HG03159 (cell line): ENCODE data around the gene ODF2.
"Not testable (repeated sequence)": the region's sequence is repeated elsewhere in the genome, so short reads cannot be mapped to it uniquely, and the experiment has no call there.

ENCODE experiments used
- ATAC-seq: cut with Tn5 transposase; IDR thresholded peaks from one replicate; pipeline ENCODE4 v1.9.1; 2021; ENCODE audit warnings: mild to moderate bottlenecking, moderate library complexity; ENCODE audit not compliant: unreplicated experiment

Gene ODF2

DNA sequence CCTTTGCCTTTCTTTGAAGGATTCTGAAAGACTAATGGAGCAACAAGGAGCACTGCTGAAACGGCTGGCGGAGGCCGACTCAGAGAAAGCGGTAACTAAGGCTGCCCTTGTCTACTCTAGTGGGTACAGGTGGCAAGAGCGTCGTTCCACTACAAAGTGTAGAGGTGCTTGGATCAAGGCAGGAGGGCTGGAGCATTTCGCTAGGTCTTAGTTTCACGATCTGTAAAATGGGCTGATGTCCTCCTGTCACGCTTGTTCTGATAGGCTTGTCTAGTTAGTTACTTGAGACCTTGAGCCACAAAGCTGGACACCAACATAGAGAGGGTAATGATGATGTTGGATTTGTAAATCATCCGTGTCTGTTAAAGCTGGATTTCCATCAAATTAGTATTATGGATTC is 25.8 kb downstream of the ODF2 start:
- ATAC-seq = no peak

- no peak for ATAC-seq
These were observed 26.4 kb downstream of the ODF2 start for GRCh38 chr9:128482186-128482585.

DNA sequence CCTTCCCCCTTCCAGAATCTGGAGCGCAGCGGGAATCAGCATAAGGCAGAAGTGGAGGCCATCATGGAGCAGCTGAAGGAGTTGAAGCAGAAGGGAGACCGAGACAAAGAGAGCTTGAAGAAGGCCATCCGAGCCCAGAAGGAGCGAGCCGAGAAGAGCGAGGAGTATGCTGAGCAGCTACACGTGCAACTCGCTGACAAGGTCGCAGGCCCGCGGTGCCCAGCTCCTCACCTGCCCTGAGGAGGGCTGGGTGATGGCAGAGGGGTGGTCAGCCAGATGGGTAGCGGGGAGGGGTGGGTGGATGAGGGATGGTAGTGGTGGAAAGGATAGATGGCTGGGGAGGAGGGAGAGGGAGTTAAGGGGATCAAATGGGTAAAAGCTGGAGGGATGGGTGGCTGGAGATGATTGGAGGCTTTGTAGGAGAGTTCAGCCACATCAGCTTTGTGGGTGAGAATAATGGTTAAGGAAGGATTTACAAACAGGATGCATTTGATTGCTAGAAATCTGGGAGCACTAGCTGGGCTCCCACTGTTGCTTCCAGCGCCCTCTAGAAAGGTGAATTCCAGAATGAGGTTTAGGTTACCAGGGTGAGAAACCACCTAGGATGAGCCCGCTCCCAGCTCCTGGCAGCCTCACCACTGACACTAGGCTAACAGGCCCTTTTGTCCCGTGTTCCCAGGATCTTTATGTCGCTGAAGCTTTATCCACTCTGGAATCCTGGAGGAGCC is 29.0 kb downstream of the ODF2 start:
- ATAC-seq = no peak

DNA sequence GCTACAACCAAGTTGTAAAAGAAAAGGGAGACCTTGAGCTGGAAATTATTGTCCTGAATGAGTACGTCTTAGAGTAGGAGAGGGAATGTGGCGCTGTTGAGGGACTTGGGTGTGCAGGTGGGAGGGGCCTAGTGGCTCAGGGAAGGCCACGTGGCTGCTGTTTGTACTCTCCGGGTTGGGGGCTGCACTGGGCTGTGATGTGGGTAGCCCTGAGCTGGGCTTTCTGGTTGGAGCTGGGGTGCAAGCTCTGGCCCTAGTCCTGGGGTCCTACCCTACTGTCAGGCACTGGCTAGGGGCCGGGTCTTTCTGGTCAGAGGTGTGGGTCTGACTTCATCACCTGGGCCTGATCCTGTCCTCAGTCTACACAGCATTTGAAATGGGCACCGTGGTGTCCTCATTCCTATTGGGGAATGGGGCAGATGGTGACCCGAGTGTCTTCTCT is 29.6 kb downstream of the ODF2 start:
- ATAC-seq = no peak

DNA sequence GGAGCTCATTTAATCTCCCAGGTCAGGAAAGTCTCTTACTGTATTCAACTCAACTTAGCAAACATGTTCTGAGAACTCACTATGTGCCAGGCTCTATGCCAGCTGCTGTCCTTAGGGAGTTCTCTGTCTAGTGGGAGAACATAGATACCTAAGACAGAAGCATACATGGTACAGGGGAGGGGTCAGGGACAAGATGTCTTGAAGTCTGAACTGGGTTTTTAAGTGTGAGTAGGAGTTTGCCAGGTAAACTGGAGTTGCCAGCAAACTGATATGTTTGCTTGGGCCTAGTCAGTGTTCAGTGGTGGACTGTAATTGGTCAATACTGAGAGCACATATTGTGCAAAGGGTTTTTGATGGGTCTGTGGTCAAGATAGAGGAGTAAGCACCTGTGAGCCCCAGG is 30.4 kb downstream of the ODF2 start:
- ATAC-seq = no peak

- ATAC-seq = no peak
These were observed 37.6 kb downstream of the ODF2 start for GRCh38 chr9:128493424-128493823.

- no peak for ATAC-seq
These were observed 38.4 kb downstream of the ODF2 start for GRCh38 chr9:128494108-128494745.

GRCh38 chr9:128494746-128495129 is 38.9 kb downstream of the ODF2 start:
- no peak for ATAC-seq

DNA sequence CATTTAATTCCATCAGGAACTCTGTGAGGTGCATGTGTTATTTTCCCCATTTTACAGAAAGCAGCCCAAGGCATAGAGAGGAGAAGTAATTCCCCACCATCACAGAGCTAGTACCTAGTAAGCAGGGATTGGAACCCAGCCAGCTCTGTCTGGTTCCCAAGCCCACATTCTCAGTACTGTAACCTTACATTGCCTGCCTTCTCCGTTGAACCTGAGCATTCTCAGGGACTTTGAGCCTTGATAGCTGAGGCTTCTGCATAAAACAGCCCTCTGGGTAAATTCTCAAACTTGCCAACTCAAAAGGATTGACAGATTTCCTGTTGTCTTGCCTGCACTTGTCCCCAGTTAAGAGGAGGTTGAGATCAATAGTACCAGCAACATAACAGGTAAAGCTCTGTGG is 39.5 kb downstream of the ODF2 start:
- no peak for ATAC-seq

DNA sequence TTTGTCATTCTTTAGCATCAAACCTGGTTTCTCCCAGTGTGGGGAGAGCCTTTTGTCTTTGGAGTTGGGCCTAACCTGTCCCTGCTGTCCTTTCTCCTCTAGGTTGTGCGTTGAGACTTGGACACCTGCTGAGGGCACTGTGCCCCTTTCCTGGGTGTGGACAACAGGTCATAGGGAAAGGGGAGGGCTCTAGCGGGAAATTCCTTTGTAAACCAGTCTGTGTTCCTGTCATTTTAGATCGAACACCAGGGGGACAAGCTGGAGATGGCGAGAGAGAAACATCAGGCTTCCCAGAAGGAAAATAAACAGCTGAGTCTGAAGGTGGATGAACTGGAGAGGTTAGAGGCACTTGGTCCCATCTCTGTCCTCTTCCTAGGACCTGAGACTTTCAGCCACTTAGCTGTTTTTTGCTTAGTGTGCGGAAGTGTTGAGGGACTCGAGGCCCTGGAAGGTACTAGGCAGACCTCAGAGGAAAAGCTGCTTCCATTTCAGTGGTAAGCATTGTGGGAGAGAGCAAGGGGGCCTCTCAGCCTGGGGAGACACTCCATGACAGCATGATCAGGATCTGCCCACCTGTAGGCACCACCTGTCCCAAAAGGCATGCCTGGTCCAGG is 40.1 kb downstream of the ODF2 start:
- no peak for ATAC-seq

GRCh38 chr9:128497824-128498610 is 42.2 kb downstream of the ODF2 start:
- no peak for ATAC-seq

- ATAC-seq = no peak
These were observed 43.1 kb downstream of the ODF2 start for GRCh38 chr9:128498911-128499310.

GRCh38 chr9:128499920-128500319 is 44.1 kb downstream of the ODF2 start:
- no peak for ATAC-seq

DNA sequence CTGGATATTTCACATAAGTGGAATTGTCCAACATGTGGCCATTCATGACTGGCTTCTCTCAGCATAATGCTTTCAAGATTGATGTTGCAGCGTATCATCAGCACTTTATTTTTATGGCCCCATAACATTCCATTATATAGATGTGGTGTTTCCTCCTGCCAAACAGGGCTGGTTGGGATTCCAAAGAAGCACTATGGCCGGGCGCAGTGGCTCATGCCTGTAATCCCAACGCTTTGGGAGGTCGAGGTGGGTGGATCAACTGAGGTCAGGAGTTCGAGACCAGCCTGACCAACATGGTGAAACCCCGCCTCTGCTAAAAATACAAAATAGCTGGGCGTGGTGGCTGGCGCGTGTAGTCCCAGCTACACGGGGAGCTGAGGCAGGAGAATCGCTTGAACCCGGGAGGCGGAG is 47.6 kb downstream of the ODF2 start:
- not testable (repeated sequence) for ATAC-seq

DNA sequence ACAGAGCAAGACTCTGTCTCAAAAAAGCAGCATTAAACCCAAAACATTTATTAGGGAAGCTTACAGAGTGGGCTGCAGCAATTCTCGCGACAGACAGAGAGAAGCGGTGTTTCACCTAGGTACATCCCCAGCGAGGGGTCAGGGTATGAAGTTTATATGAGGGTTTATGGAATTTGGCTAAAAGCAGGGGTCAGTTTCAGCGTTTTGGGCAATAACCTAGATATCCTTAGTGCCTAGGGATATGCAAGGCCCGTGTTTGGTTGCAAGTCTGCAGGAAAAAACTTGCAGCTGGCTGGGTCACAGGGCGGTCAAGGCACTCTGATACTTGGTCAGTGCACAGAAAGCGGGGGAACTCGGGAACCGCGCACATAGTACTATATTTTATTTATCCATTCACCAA is 48.1 kb downstream of the ODF2 start:
- ATAC-seq = no peak

- peak; percentile 91 for ATAC-seq
These were observed 48.9 kb downstream of the ODF2 start, which contains the start of gene GLE1 for GRCh38 chr9:128504485-128505413. Gene GLE1, plus strand, starts transcription at chr9:128504719. Its CDS starts 87 bp downstream, at chr9:128504806.

GRCh38 chr9:128505414-128505765 is 49.6 kb downstream of the ODF2 start:
- ATAC-seq = no peak

- not testable (repeated sequence) for ATAC-seq
These were observed 50.1 kb downstream of the ODF2 start for GRCh38 chr9:128505906-128506305.

GRCh38 chr9:128512820-128513219 is 57.0 kb downstream of the ODF2 start:
- ATAC-seq = no peak

GRCh38 chr9:128521956-128522355 is 66.2 kb downstream of the ODF2 start:
- ATAC-seq = no peak
